DMS53 treated with DMSO at 0.1 percent for 48 hours (cell line): ENCODE data around the gene MFSD11.
"Not testable (repeated sequence)": the region's sequence is repeated elsewhere in the genome, so short reads cannot be mapped to it uniquely, and the experiment has no call there.

Experiments used
- DNase-seq: peaks from one replicate; lab custom pipeline; 2025; ENCODE audit not compliant: unreplicated experiment; lab: John Stamatoyannopoulos, UW

MFSD11 gene

GRCh38 chr17:76745785-76746184, 7.9 kb downstream of the MFSD11 start:
- not testable (repeated sequence) for DNase-seq

GRCh38 chr17:76747716-76748363, 9.9 kb downstream of the MFSD11 start:
- no peak for DNase-seq

GRCh38 chr17:76748657-76749056, 10.7 kb downstream of the MFSD11 start:
- no peak for DNase-seq

- no peak for DNase-seq
These were observed 13.6 kb downstream of the MFSD11 start for GRCh38 chr17:76751416-76751993.

- DNase-seq = no peak
These were observed 14.1 kb downstream of the MFSD11 start for GRCh38 chr17:76752006-76752405.

GRCh38 chr17:76753061-76753961, 15.4 kb downstream of the MFSD11 start:
- DNase-seq = no peak

- DNase-seq = no peak
These were observed 17.4 kb downstream of the MFSD11 start for GRCh38 chr17:76755285-76755684.

- no peak for DNase-seq
These were observed 19.3 kb downstream of the MFSD11 start for GRCh38 chr17:76757256-76757655.

- DNase-seq = no peak
These were observed 20.7 kb downstream of the MFSD11 start for GRCh38 chr17:76758570-76758969.

- DNase-seq = no peak
These were observed 35.1 kb downstream of the MFSD11 start for GRCh38 chr17:76772842-76773525.

GRCh38 chr17:76775021-76775600, 37.2 kb downstream of the MFSD11 start:
- DNase-seq = no peak

- no peak for DNase-seq
These were observed 43.4 kb downstream of the MFSD11 start for GRCh38 chr17:76781056-76781982.

- no peak for DNase-seq
These were observed 45.2 kb downstream of the MFSD11 start for GRCh38 chr17:76783146-76783545.

- no peak for DNase-seq
These were observed 47.0 kb downstream of the MFSD11 start for GRCh38 chr17:76784926-76785325.

GRCh38 chr17:76787866-76788265, 49.9 kb downstream of the MFSD11 start:
- not testable (repeated sequence) for DNase-seq

- no peak for DNase-seq
These were observed 51.4 kb downstream of the MFSD11 start for GRCh38 chr17:76789235-76789788.

- peak; percentile 42 for DNase-seq
These were observed 53.4 kb downstream of the MFSD11 start for GRCh38 chr17:76791053-76791980.

- no peak for DNase-seq
These were observed 54.4 kb downstream of the MFSD11 start for GRCh38 chr17:76792348-76792747.

GRCh38 chr17:76793775-76794174, 55.9 kb downstream of the MFSD11 start:
- peak; percentile 16 for DNase-seq
